T-helper 22 cell (primary cell): Measurements from ENCODE around the gene PTPN20.
A peak's percentile ranks its signal among the peaks of the same experiment; 100 is the strongest.

Experiments
- DNase-seq: peaks from one replicate; pipeline ENCODE4 v3.0.0-alpha.2; 2020; ENCODE audit warnings: low read depth

PTPN20 gene

DNA sequence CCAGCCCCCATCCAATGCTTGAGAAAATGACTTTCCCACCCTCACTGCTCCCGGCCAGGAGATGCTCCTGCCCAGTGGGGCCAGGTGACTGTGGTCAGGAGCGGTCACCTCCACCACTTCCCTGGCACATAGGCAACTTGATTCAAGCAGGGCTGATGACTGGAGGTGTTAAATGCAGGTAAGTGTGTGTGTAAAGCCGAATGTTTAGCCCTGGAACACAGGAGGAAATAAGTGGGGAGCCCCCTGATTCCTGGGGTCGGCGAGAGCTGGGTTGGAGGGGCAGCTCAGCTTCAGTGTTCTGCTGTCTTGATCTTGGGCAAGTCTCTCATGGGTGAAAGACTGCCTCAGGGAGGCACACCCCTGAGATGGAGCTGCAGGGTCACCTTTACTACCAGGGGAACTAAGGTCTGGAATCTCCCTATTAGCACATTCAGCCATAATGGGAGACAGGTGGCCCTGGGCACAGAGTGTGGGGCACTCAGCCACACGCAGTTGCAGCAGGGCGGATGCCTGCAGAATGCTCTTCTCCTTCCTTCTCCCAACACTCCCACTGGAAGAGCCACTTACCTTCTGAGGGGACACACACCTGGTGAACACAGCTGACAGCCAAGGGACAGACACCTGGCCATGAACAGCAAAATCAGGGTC lies 124.1 kb downstream of the PTPN20 start:
- DNase-seq = no peak

DNA sequence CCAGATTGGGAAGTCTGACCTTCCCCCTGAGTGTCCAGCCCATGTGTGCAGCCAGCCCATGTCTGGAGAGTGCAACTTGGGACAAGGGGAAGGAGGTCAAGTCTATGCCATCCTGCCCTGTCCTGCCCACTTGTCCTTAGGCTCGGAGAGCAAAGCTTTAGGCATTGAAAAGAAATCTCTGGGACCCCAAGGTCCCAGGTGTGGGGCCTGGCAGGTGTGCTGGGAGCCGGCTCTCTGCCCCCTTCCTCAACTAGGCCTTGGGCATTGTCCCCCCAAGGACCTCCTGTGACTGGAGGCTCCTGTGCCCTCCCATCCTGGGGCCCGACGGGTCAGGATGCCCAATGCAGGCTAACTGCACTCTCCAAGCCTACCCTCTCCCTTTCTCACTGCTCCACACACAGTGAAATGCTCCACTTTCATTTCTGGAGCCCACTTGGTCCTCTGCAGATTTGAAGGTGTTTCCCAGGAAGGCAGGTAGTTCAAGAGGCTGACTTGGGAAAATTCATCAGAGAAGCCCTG lies 124.7 kb downstream of the PTPN20 start:
- no peak for DNase-seq

DNA sequence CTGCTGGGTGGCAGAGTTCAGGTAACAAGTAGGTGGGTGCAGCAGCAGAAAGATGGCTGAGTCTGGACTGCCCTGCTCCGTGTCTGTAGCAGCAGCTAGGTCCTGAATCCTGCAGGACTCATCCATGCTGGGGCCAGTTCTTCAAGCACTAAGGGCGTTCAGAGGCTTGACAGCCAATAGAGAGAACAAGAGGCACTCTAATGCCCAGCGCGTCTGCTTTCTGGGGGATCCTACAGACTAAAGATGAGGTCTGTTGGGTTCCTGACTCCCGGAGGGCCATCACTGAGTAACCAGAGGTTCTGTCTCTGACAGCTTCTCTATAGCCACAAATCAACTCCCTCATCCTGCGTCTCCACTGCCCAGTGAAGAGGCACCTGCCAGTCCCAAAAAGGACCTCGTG lies 125.5 kb downstream of the PTPN20 start:
- no peak for DNase-seq

DNA sequence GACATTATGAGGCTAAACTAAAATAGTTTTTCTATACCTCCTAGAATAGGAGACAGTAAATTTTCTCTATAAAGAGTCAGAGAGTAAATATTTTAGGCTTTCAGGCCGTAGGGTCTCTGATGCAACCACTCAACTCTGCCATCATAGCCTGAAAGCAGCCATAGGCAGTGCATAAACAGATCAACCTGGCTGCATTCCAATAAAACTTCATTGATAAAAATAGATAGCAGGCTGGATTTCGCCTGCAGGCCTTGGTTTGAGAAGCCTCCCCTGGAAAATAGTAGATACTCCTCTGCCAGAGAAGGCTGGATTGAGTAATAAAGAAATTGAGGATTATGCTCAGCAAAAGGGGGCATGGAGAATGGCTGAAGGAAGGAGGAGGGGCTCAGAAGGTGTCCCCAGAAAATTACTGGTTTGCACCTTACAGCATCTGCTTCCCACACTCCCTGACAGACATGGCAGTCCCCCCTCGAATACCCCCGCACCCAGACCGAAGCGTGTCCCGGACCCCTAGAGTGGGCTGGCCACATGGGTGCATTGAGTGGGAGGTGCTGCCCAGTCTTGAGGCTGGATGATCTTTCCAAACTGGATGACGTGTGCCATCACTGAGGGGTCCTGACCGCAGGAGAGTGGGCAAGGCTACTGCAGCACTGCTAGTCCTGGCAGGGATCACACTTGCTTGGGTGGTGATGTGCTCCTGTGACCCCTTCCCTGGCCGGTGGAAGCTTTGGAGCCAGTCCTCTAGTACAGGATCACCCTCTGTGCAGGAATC lies 126.6 kb downstream of the PTPN20 start:
- DNase-seq = no peak

DNA sequence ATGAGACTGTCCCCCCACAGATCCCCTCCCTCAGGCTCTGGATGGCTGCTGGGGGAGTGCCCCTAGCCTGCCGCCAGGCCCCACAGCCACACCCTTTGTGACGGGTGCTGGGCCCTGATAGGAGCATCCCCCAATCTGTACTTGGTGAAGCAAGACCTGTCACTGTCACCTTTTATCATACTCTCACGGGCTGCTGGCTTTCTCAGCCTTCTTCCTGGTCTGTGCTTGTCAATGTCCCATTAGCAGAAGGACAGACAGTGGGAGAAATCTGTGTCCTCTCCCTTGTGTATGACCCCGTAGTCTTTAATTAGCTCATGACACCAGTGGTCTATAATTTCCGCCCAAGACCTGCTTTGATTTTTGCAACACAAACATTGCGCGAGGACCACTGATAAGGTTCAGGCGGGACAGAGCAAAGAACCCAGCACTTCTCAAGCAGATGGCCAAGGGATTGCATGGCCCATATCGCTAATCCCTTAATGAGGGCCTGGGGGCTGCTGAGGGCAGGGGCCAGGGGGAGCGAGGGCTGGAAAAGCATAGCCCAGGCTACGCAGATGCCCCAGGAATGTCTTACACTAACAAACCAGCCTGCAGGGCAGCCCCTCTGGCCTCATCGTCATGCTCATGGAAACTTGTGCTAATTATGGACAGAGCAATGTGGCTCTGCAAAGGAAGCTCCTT lies 127.8 kb downstream of the PTPN20 start:
- no peak for DNase-seq

DNA sequence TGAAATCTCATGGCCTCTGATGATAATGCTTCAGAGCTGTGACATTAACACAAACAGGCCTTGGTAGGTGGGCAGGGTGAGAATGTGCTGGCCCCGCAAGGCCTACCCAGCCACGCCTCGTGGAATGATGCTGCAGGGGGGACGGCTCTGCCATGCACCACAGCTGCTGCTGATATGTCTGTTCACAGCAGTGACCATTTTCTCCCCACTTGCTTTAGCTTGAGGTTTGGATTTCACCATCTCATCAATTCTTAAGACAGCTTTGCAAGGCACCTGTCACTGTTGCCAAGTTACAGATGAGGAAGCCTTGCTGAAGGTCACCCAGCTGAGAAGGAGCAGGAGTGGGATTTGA lies 128.3 kb downstream of the PTPN20 start:
- no peak for DNase-seq

DNA sequence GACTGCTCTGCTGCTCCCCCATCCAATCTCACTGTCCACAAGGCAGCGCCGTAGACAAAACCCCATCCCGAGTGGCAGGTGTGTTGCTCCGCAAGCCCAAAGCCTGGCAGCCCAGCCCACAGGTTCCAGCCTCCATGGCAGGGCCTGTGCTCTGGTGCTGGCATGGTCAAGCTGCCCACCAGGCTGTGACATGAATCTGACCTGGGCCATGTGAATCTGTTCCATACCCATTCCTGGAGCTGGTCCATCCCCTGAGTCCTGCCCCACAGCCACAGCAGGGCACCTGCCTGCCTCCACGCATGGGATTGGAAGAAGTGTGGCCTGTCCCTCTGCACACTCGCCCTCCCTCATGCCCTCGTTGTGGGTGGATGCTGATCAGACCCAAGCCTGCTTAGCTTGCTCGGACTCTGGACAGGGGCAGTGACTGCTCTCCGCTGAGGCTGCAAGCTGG lies 128.8 kb downstream of the PTPN20 start:
- DNase-seq = no peak

DNA sequence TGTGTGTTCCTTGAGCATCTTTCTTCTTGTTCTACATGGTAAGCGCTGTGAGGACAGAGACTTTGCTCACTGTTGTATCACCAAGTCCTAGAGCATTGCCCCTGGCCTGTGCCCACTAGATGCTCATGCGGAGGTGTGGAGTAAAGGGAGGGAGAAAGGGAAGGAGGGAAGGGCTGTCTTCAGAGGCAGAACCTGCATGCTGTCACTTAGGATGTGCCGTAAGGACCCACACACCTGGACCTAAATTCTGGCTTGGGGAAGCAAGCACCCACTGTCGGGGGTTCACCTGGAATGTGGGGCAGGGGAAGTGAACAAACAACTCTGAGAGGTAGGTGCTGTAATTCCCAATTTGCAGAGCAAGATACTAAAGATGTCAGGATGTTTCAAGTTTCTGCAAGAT lies 129.5 kb downstream of the PTPN20 start:
- no peak for DNase-seq

DNA sequence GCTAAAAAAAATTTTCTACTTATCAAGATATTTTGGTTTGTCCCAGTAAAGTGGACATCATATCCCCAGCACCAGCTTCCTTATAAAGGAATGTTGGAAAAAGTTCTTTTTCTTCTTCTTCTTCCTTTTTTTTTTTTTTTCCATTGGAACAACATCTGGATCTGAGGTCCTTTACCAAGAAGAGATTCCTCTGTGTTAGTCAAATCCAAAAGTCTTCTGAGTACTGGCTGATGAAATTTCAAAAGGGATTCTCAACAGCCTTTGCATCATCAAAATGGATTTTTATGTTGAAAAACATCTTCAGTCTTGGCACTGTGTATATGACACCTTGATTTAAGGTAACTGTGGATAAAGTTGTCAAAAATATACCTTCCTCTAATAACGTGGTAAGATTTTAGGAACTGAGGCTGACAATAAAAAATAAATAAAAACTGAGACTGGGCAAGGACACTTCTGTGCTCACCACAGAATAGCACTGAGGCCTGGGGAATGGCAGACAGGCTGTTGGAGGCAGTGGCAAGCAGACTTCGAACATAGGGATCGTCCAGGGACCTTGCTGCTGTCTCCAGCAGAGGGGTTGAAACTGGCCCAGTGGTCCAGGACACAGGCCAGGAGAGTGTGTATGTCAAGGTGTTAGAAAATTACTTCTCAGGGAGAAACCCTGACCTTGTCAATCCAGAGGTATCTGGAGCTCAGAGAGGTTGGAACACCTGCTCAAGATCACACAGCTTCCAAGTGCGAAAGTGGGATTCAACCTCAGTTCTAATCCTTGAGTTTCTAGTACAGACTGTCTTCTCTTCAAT lies 130.4 kb downstream of the PTPN20 start:
- DNase-seq = no peak

DNA sequence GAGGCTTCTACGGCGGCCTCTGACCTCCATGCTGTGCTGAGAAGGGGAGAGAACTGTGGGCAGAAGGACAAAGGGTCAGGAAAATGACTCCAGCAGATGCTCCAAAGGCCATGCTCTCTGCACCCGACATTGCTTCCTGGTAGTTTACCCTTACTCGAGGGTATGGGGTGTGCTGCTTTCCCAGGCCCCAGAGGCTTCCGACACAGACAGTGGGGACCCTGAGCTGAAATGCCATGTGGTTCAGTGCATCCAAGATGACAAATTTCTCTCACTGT lies 130.9 kb downstream of the PTPN20 start:
- DNase-seq = no peak

DNA sequence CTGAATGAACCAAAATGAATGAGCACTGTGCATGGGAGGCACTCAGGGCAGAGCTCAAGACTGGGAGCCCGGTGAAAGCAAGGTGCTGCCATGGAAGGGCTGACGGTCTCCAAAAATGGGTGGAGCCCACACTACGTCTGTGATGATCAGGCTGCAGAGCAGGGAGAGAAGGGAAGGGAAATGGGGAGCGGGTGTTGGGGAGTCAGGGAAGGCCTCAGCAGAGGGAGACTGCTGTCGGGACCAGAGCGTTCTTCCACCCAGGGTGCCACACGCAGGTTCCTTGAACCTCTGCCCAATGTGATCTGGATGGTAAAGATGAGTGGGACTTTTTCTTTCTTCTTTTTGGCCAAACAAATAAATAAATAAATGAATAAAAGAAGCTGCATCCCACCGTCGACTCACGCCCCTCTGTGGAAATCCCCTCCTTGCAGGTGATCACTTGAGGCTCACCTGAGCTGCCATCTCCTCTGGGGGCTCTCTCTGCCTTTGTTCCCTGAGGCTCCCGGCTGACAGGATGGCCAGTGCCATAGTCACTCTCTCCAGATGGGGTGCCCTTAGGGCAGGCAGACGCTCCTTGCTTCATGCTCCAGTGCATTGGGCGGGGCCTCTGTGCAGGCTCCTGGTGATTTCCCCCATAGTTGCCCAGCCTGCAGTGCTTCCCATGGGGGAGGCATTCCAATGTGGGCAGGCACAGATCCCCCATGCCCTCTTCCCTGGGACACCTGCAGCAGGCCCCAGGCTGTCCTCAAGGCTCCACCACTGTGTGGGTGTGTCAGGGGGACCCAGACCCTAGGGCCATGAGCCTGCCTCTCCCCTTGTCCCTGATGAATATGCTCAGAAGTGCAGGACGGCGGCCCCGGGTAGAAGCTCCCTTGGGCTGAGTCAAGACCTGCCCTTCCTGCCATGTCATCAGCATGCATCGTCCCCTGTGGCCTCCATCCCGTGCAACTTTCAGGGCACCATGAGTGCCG lies 131.8 kb downstream of the PTPN20 start:
- DNase-seq = no peak

DNA sequence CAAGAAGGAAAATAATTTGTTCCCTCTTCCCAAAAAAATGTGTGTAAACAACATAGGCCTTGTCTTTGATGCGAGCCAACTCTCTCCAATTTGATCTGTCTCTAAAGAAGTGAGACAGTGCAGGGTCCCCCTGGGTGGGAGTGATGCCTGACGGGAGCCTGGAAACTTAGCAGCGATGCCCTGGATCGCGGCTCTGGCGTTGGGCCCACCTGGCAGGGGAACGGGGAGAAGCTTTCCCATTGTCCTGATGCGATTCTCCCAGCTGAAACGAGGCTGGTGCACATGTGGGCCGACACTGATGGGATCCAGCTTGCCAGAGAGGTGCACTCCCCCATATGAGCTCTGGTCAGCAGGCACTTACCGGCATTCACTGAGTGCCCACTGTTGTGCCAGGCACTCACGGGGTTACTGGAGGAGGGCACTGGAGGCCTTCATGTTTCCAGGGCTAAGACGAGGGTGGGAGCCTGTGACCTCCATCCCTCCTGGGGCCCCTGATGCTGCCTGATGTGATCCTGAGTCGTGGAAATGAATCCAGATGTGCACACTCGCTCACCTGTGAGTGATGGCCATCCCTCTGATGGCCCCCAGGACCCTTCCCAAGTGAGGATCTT lies 132.8 kb downstream of the PTPN20 start:
- no peak for DNase-seq

DNA sequence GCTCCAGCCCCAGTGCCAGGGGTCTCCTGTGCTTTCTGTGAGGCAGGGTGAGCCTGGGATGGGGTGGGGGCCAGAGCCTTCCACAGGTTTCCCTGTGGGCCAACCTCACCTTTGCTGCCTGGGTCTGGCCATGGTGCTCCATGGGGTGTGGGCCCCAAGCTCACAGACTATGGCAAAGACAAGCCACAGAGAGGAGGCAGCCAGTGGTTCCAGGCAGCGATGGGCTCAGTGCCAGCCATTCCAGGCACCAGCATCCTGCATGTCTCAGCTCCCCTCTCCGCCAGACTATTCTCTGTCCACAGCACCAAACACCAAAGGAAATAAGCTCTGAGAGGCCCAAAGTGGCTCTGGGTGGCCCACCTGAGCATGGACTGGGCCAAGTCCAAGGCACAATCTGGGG lies 133.5 kb downstream of the PTPN20 start:
- no peak for DNase-seq

DNA sequence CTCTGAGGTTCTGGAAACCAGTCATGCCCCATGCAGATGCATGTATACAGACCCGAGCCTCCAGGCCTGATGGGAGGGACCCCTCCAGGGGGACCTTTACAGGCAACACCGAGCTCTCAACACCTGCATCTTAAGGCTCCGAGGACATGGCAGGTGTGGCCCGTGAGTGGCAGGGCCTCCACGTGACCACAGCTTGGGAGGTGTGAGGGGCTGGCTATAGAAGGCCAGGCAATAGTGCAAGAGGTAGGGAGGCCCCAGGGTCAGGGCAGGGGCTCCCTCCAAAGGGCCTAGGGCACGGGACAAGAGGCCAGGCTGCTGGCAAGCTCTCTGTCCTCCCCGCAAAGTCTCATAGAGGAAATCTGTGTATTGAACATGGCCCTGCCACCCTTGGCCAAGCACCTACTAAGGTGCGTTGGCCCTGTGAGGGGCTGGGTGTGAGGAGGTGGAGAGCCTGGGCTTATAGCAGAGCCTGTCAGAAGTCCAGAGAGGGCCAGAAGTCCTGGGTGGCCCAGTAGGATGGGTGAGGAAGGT lies 134.2 kb downstream of the PTPN20 start:
- DNase-seq = no peak

DNA sequence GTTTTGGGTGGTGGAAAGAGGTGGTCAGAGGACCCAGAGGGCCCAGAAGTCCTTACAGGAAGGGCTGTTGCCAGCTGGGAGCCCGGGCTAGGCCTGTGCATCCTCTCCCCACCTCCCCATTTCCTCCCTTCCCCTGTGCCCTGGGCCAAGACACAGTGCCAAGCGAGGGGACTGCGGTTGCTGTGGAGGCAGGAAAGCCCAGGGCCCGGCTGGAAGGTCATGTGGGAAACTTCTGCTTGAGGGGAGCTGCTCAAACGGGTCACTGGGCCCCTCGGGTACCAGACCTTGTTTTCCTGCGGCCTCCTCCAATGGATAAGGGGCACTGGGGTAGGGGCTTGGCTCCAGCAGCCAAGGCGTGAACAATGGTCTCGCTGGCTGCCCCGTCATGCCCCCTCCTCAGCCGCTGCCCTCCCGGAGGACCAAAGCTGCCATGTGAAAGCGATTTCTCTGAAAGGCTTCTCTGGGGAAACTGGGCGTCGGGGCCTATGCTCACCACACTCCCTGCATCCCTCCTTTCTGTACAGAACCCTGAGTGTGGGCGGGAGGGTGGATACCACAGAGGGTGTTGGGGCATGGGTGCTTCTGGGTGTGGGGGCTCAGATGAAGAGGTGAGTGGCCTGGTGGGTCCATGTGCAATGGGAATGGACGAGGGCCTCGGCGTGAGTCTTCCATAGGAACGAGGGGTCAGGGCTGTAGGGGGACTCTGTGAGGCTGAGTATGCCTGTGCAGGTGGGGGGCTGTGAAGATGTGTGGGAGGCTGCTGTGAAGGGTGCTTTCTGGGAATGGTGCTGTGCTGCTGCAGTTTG lies 135.3 kb downstream of the PTPN20 start:
- DNase-seq = no peak

DNA sequence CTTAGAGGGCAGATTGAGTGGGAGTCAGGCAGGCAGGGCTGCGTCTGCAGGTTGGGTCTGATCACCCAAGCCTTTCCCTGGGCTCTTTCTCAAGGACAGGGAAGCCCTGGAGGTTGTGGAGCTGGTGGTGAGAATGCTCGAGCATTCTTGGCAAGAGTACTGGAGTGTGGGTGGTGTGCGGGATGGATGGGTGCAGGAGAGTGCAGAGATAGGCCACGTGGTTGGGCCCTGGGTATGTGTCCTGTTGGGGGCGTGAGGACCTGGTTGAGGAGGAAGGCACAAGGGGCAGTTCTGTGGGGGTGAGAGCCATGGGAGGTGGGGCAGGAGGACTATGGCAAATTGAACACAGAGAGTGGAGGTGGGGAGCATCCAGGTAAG lies 135.9 kb downstream of the PTPN20 start:
- DNase-seq = no peak

DNA sequence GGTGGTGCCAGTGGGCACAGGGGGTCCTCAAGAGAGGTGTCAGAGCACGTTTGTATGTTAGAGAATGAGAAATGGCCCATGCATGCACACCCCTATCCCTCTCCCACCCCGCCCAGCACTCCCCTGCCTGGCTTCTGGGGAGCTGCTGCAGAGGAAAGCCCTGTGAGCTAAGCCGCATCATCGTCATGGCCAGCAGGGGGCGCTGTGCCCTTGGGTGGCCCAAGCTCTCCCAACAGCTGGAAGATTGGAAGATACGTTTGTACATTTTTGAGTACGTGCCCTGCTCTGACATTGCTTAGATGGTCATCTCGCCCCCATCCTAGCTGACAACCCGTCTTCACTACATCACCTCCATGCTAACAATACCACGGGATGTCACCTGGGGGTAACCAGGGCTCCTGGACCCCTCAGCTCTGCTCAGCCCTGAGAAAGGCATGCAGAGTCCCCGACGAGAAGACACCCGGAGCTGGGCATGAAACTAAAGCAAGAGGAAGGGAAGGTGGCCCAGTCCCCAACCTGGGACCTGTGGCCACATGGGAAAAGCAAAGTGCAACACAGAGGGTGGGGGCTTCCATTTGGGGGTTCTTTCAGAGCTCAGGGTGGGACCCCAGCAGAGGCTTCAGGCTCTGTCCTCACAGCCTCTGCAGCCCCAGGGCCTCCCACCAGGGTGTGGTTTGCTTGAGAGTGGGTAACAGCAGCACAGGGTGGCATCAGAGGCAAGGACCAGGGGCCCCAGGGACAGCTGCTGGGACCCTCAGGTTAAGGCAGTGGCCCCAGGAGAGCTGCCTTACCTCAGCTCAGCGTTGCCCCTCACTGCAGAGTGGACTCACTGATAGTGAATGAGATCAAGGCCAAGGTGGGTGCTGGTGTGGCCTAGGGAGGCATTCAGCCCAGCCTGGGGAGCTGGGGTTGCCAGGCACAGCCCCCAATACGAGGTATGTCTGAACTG lies 136.6 kb downstream of the PTPN20 start:
- peak; percentile 14 for DNase-seq

DNA sequence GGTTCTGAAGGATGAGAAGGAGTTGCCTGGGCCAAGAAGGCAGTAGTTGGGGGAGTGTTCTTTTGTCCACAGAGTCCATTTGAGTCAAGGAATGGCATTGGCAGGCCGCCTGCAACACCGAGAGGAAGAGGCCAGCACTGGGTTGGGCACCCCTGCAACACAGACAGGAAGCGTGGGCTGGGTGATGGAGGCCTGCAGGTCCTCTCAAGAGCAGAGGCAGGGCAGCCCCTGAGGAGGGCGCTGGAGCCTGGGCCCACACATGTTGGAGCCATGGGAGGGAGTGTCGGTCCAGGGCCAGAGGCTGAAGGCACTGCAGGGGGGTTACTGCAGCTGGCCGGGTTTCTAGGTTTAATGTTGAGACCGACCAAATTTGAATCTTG lies 137.3 kb downstream of the PTPN20 start:
- no peak for DNase-seq
